ENCODE results near the gene FOXO3. TPM values are rescaled to one million over a fixed set of nuclear protein-coding genes. Genes with fewer than 3 reads are reported as not detected.

The FOXO3 gene
- total and polyA plus RNA-seq, 2 of the 13 experiments (the other 11 are each of a cell fraction or from before 2014, with no cell fraction given): 16.0 to 22.5 TPM

DNA sequence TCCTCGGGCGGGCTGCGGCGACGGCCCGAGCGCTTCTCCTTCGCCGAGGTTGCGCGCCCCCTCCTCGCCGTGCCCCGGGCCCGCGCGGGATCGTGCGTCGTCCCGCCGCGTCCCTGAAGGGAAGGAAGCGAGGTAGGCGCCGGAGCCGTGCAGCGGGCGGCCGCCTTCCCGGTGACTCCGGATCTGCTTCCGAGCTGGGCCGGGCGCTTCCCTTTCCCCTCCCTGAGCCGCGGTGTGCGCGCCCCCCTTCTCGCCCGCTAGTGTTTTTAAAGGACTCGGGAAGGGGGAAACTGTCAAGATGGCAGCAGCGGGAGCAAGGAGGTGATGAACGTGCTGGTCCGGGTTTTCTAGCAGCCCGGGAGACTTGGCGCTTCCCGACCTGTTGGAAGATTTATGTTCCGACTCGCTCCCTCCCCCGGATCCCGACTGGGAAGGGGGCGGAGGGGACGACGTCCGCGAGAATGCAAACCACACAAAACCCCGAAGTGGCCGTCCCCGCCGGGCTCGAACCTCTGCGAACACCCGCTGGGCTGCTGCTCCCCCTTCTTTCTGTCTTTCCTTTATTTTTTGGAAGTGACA is 744 bp upstream of the FOXO3 start:
- H3K36me3 ChIP-seq (replicated peaks in 1 of 2; ENCODE audit: control insufficient read depth in 1 of 2, insufficient read depth in 2 of 2, low read length in 2 of 2): peaks cover 0 to 2% of the 10 kb centered on the region in 2 experiments; a peak in 1 of 5 replicates
- no peaks in the 10 kb centered on the region; a peak in 2 of 5 replicates for H3K27me3 ChIP-seq (ENCODE audit: control insufficient read depth in 1 of 2, insufficient read depth in 2 of 2, low read length in 2 of 2)
- intact Hi-C loops (cut with micrococcal nuclease; ENCODE audit: unreplicated experiment): loop anchor here (5.0 to 10.0 kb wide), 2 partner anchors 155 to 277 kb away; no protein-coding TSS in a partner anchor
- DNase-seq (ENCODE audit: low spot score): peak; percentile 39
- H3K9ac ChIP-seq (ENCODE audit: insufficient read depth, low read depth, low read length): peak overlapping the region; percentile 87
- H3K4me2 ChIP-seq (ENCODE audit: low read depth, low read length): peak overlapping the region; percentile 99
- peak overlapping the region; percentile 86 for H3K27ac ChIP-seq (ENCODE audit: extremely low read length, insufficient read depth, low read length)
- in situ Hi-C loops (cut with HindIII; ENCODE audit: extremely low pct_ligation_motif_present, low pct_unique_long_range_greater_than_20kb): loop anchor here (5.0 kb wide), 1 partner anchor 222 kb away; no protein-coding TSS in a partner anchor
- no peak overlapping the region for H2AFZ ChIP-seq (ENCODE audit: low read length)
- ChIA-PET CTCF (ENCODE audit: low intra/inter-chr PET ratio, low total read pairs) (no interaction called here), POLR2A (interaction anchor here (0.5 to 3.1 kb wide), 18 partner anchors 11 to 824 kb away, joined by 3 to 16 read pairs (median 4); partner anchors contain the start of genes ARMC2, CEP57L1 and SESN1)
- peaks cover 25% of the 10 kb centered on the region for H4K20me1 ChIP-seq (ENCODE audit: insufficient read depth, low read length)
- peaks cover 35% of the 10 kb centered on the region for H3K79me2 ChIP-seq (ENCODE audit: insufficient read depth, low read length)
- no peak for FAIRE-seq
- 0% methylated on average over 4 of the region's 64 CpGs for WGBS (ENCODE audit: low lambda C conversion rate)
- H3K9me3 ChIP-seq (ENCODE audit: low read length): no peaks in the 10 kb centered on the region
- H3K4me1 ChIP-seq (ENCODE audit: insufficient read depth, low read length): peaks cover 53% of the 10 kb centered on the region
- ATAC-seq: peak; percentile 3
- BruUV-seq (replicated peaks): TSS peak; percentile 91
- peak overlapping the region; percentile 90 to 99 (median 96) for H3K4me3 ChIP-seq (replicated peaks in 1 of 3; ENCODE audit: insufficient read depth in 1 of 3, low read depth in 2 of 3, low read length in 3 of 3)
- TF ChIP-seq ZFP36L1 (CRISPR knock-in tag; IDR thresholded peaks at IDR 0.05) (no peak), GATAD2A (CRISPR knock-in tag; IDR thresholded peaks at IDR 0.05) (no peak), STAG1 (CRISPR knock-in tag; IDR thresholded peaks at IDR 0.05) (no peak), KLF11 (CRISPR knock-in tag; IDR thresholded peaks at IDR 0.05) (no peak), SAP130 (CRISPR knock-in tag; IDR thresholded peaks at IDR 0.05; ENCODE audit: low read depth) (0 out of 2 replicates have a peak, but pooled peaks have one; percentile 9), KDM4B (CRISPR knock-in tag; IDR thresholded peaks at IDR 0.05) (no peak), BORCS8-MEF2B (CRISPR knock-in tag; IDR thresholded peaks at IDR 0.05) (0 out of 2 replicates have a peak, but pooled peaks have one; percentile 6), TBL1XR1 (IDR thresholded peaks at IDR 0.05; ENCODE audit: borderline replicate concordance, low read length, partially characterized antibody) (no peak), GZF1 (CRISPR knock-in tag; IDR thresholded peaks at IDR 0.05) (no peak), SETDB1 (CRISPR knock-in tag; IDR thresholded peaks at IDR 0.05; ENCODE audit: borderline replicate concordance) (no peak), ZSCAN25 (CRISPR knock-in tag; IDR thresholded peaks at IDR 0.05) (no peak), ZNF614 (CRISPR knock-in tag; IDR thresholded peaks at IDR 0.05; ENCODE audit: borderline replicate concordance) (no peak)
- TF ChIP-seq, protein P1, sequence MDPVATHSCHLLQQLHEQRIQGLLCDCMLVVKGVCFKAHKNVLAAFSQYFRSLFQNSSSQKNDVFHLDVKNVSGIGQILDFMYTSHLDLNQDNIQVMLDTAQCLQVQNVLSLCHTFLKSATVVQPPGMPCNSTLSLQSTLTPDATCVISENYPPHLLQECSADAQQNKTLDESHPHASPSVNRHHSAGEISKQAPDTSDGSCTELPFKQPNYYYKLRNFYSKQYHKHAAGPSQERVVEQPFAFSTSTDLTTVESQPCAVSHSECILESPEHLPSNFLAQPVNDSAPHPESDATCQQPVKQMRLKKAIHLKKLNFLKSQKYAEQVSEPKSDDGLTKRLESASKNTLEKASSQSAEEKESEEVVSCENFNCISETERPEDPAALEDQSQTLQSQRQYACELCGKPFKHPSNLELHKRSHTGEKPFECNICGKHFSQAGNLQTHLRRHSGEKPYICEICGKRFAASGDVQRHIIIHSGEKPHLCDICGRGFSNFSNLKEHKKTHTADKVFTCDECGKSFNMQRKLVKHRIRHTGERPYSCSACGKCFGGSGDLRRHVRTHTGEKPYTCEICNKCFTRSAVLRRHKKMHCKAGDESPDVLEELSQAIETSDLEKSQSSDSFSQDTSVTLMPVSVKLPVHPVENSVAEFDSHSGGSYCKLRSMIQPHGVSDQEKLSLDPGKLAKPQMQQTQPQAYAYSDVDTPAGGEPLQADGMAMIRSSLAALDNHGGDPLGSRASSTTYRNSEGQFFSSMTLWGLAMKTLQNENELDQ (CRISPR knock-in tag; IDR thresholded peaks at IDR 0.05; ENCODE audit: borderline replicate concordance): no peak
- TF ChIP-seq, protein P2, sequence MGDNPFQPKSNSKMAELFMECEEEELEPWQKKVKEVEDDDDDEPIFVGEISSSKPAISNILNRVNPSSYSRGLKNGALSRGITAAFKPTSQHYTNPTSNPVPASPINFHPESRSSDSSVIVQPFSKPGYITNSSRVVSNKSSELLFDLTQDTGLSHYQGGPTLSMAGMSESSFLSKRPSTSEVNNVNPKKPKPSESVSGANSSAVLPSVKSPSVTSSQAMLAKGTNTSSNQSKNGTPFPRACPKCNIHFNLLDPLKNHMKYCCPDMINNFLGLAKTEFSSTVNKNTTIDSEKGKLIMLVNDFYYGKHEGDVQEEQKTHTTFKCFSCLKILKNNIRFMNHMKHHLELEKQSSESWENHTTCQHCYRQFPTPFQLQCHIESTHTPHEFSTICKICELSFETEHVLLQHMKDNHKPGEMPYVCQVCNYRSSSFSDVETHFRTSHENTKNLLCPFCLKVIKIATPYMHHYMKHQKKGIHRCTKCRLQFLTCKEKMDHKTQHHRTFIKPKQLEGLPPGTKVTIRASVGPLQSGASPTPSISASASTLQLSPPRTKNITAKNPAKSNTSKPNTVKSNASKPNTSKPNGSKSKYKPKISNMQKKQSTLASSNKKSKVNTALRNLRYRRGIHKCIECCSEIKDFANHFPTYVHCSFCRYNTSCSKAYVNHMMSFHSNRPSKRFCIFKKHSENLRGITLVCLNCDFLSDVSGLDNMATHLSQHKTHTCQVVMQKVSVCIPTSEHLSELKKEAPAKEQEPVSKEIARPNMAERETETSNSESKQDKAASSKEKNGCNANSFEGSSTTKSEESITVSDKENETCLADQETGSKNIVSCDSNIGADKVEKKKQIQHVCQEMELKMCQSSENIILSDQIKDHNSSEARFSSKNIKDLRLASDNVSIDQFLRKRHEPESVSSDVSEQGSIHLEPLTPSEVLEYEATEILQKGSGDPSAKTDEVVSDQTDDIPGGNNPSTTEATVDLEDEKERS (CRISPR knock-in tag; IDR thresholded peaks at IDR 0.05): no peak
- TF ChIP-seq, protein P3, sequence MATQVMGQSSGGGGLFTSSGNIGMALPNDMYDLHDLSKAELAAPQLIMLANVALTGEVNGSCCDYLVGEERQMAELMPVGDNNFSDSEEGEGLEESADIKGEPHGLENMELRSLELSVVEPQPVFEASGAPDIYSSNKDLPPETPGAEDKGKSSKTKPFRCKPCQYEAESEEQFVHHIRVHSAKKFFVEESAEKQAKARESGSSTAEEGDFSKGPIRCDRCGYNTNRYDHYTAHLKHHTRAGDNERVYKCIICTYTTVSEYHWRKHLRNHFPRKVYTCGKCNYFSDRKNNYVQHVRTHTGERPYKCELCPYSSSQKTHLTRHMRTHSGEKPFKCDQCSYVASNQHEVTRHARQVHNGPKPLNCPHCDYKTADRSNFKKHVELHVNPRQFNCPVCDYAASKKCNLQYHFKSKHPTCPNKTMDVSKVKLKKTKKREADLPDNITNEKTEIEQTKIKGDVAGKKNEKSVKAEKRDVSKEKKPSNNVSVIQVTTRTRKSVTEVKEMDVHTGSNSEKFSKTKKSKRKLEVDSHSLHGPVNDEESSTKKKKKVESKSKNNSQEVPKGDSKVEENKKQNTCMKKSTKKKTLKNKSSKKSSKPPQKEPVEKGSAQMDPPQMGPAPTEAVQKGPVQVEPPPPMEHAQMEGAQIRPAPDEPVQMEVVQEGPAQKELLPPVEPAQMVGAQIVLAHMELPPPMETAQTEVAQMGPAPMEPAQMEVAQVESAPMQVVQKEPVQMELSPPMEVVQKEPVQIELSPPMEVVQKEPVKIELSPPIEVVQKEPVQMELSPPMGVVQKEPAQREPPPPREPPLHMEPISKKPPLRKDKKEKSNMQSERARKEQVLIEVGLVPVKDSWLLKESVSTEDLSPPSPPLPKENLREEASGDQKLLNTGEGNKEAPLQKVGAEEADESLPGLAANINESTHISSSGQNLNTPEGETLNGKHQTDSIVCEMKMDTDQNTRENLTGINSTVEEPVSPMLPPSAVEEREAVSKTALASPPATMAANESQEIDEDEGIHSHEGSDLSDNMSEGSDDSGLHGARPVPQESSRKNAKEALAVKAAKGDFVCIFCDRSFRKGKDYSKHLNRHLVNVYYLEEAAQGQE (IDR thresholded peaks at IDR 0.05; ENCODE audit: borderline replicate concordance in 1 of 2, low read depth in 1 of 2, low read length in 2 of 2): no peak
